GM04504 (cell line): ENCODE data around the gene GBP7.
"Not testable (repeated sequence)": the region's sequence is repeated elsewhere in the genome, so short reads cannot be mapped to it uniquely, and the experiment has no call there.

Experiments used
- DNase-seq: peaks from one replicate; pipeline ENCODE4 v3.0.0-alpha.2; 2012; ENCODE audit warnings: low read depth

GBP7 gene, protein sequence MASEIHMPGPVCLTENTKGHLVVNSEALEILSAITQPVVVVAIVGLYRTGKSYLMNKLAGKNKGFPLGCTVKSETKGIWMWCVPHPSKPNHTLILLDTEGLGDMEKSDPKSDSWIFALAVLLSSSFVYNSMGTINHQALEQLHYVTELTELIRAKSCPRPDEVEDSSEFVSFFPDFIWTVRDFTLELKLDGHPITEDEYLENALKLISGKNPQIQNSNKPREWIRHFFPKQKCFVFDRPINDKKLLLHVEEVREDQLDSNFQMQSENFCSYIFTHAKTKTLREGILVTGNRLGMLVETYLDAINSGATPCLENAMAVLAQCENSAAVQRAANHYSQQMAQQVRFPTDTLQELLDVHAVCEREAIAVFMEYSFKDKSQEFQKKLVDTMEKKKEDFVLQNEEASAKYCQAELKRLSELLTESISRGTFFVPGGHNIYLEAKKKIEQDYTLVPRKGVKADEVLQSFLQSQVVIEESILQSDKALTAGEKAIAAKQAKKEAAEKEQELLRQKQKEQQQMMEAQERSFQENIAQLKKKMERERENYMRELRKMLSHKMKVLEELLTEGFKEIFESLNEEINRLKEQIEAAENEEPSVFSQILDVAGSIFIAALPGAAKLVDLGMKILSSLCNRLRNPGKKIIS

GRCh38 chr1:89175601-89176256, at the start of gene GBP7:
TSS of gene GBP7 (minus strand) at chr1:89176003. CDS start at chr1:89171935, 4,068 bp downstream.
- DNase-seq: no peak

GRCh38 chr1:89221341-89221740, 45.5 kb upstream of the GBP7 start:
- no peak for DNase-seq

GRCh38 chr1:89219851-89220250, 44.0 kb upstream of the GBP7 start:
- DNase-seq: not testable (repeated sequence)

GRCh38 chr1:89218941-89219340, 43.1 kb upstream of the GBP7 start:
- not testable (repeated sequence) for DNase-seq

DNA sequence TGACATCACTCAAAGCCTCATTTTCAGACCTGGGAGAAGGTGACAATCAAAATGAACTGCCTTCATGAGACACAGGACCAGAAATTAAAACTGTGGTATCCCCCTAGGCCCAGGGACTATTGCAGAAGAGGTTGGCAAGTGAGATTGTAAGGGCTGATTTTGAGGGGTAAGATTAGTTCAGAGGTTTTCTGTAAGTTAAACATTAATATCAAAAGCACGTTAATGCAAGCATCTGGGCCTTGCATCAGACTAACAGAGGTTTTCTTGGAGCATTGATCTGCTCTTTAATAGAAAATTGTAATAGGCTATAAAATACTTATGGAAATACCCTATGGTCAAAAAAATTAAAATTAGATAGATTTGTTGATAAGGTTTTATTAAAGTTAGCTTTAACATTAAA, 37.5 kb upstream of the GBP7 start:
- no peak for DNase-seq

- DNase-seq: no peak
Observed at GRCh38 chr1:89211035-89211634, 35.3 kb upstream of the GBP7 start.

GRCh38 chr1:89206373-89206772, 30.6 kb upstream of the GBP7 start:
- no peak for DNase-seq

GRCh38 chr1:89203166-89203565, 27.4 kb upstream of the GBP7 start:
- DNase-seq: peak; percentile 73

DNA sequence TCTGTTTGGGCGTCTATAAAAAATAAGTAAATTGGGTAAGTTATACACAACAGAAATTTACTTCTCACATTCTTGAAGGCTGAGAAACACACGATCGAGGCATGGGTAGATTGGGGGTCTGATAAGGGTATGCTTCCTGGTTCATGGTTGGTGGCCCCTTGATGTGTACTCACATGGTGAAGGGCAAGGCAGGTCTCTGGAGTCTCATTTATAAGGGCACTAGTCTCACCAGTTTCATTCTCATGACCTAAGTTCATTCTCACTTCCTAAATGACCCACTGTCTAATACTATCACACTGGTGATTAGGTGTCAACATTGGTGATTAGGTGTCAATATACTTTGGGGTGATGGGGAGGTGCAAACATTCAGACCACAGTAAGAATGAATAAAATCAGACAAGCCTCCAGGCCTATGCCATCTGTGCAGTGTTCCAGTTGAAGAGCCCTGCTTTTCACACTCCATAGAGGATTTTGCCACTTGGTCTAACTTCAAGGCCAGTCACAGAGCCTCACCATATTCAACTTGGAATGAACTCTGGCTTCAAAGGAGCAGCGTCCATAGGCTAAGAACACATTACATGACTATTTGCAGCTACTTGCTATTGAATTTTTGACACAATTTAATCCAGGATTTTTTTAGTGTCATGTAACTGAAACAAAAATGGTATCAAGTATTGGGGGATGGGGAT, 25.4 kb upstream of the GBP7 start:
- no peak for DNase-seq

DNA sequence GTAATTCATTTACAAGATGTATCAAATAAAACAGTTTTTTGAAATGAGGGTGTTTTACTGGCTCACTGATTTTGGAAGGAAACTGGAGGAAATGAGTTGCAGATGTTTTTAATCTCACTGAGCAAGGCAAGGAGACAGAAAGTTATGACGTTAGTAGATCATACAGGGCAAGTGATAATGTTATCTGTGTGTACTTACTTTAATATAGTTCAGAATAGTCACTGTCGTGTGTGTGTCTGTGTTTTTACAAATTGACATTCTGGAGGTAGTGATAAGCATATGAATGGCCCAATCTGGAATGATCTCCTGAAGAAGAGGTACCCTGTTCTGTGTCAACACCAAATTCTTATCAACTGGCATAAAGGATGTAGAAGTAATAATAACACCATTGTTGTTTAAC, 24.9 kb upstream of the GBP7 start:
- DNase-seq: peak; percentile 24

- DNase-seq: no peak
Observed at GRCh38 chr1:89199525-89200031, 23.8 kb upstream of the GBP7 start.

DNA sequence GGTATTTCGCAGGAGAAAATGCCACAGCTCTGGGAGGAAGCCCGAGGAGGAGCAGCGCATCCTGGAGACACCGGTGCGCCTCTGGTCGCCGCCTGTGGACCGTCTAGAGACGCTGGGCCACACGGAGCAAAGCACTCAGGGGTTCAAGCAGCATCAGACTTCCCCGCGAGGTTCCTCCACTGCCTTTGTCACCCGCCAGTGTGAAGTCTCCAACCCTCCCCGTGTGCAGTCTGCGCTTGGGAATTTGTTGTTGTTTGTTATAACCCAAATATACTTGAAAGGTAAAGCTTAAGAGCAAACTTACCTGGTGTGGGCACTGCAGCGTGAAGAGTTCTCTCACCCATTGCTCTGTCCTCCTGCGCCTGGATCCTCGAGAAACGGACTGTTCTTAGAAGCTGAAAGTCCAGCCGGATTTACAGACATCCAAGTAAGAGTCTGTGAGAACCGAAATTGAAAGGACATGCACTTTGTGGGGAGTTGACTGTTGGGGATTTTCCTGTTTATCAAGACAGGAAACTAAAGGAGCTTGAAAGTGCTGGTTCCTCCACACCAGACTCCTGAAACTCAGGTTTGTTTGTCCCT, 22.8 kb upstream of the GBP7 start, which contains the start of gene GBP4:
GBP4 (minus strand) TSS at position 452 of the 582 bp plus-strand sequence; CDS start at position 344, 108 bp downstream.
- peak; percentile 41 for DNase-seq

- DNase-seq: no peak
Observed at GRCh38 chr1:89198081-89198480, 22.3 kb upstream of the GBP7 start.

DNA sequence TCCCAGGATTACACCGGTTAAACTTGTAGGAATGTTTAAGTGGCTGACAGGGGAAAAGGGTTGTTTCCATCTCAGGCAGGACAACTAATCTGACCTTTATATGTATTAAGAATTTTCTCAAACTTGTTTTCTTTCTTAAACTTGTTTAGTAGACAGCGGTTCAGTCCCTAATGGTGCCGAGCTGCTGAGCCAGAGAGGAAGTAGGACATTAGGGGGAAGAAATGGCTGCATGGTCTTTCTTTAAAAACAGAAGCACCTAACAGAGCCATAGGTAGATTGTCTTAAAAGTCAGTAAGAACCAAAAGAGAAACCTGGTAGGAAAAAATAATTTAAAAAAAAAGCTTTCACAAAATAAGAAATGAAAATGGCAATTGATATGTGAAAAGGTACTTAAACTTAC, 19.7 kb upstream of the GBP7 start:
- DNase-seq: no peak

DNA sequence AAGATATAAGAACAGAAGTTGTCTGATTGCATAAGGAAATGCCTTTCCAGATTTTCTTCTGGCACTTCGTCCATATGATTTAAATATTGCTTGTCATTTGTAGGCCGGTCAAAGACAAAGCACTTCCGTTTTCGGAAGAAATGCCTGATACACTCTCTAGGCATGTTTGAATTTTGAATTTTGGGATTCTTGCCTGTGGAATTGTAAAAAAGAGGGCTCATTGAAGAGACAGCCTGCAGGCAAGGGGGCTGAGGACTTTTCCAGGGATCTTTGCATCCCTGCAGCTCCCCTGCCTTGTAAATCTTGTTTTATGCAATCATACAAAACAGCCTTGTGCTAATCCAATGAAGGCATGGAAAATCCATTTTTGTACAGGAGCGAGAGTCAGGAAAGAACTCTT, 15.5 kb upstream of the GBP7 start:
- no peak for DNase-seq

- DNase-seq: no peak
Observed at GRCh38 chr1:89190017-89190416, 14.2 kb upstream of the GBP7 start.

DNA sequence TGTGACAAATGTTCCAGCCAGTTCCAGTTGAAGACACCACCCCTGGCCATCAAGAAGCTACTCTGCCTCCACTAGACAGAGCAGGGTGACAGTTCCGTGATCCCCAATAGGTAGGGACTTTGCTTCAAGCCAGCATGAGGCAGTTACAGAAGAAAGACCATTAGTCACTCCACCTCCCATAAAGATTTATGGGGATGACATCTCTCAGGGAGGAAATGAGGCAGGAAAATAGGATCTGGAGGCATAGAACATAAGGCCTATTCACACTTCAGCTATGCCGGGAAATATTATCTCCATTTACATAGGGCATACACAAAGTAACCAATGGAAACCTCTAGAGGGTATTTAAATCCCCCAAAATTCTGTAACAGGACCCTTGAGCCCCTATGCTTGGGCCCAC, 3.5 kb upstream of the GBP7 start:
- DNase-seq: no peak

- no peak for DNase-seq
Observed at GRCh38 chr1:89176971-89177370, 1.2 kb upstream of the GBP7 start.

- no peak for DNase-seq
Observed at GRCh38 chr1:89174491-89174890, 1.3 kb downstream of the GBP7 start.

- no peak for DNase-seq
Observed at GRCh38 chr1:89172468-89173143, 3.2 kb downstream of the GBP7 start.

- no peak for DNase-seq
Observed at GRCh38 chr1:89171067-89171438, 4.8 kb downstream of the GBP7 start.
